ENCODE results near the gene GFER.

GRCh38 chr16:1942810-1943726, 40.9 kb upstream of the GFER start, which contains the start of gene MSRB1:
- TF ChIP-seq CTCF (optimal IDR thresholded peaks at IDR 0.05 in 1 of 3, IDR thresholded peaks at IDR 0.05 in 1 of 3, conservative IDR thresholded peaks at IDR 0.05 in 1 of 3; ENCODE audit: extremely low read depth in 1 of 3, insufficient read depth in 2 of 3, low read length in 3 of 3) (no peak), EZH2 (IDR thresholded peaks at IDR 0.05; ENCODE audit: low read length) (no peak)

Data from keratinocyte (primary cell).